Neural crest cell (in vitro differentiated cells): ENCODE measurements around the gene DOK3. TPM values are rescaled to one million over a fixed set of nuclear protein-coding genes. Genes with fewer than 3 reads are reported as not detected.
A peak's percentile ranks its signal among the peaks of the same experiment; 100 is the strongest.

Source experiments
- DNase-seq: peaks from one replicate; pipeline ENCODE4 v3.0.0; 2021; ENCODE audit warnings: low read depth, mixed read lengths, low spot score
- H3K27ac Mint-ChIP-seq: one replicate; pipeline ENCODE4 v1.8.0; 2021; ENCODE audit warnings: mild to moderate bottlenecking, mixed read lengths; ENCODE audit not compliant: unreplicated experiment
- H3K27me3 Mint-ChIP-seq: 2 replicates; pipeline ENCODE4 v1.8.0; 2021; ENCODE audit warnings: low read depth, mild to moderate bottlenecking, mixed read lengths
- H3K36me3 Mint-ChIP-seq: 2 replicates; pipeline ENCODE4 v1.8.0; 2021; ENCODE audit warnings: low read depth, mild to moderate bottlenecking, mixed read lengths
- H3K4me1 Mint-ChIP-seq: 2 replicates; pipeline ENCODE4 v1.8.0; 2021; ENCODE audit warnings: mixed read lengths
- H3K4me3 Mint-ChIP-seq: one replicate; pipeline ENCODE4 v1.8.0; 2021; ENCODE audit warnings: mild to moderate bottlenecking, mixed read lengths
- H3K9me3 Mint-ChIP-seq: 2 replicates; pipeline ENCODE4 v1.8.0; 2021; ENCODE audit warnings: mixed read lengths
- total RNA-seq: library from RNA; stranded (reverse); gene quantifications from 2 replicates; pipeline ENCODE4 v1.2.1, GENCODE V29; 2021
- TF ChIP-seq, protein P1 (sequence below): fragments of 200-600 bp; sonication (generic); conservative IDR thresholded peaks from 2 replicates; pipeline ENCODE4 v1.5.0; 2021; ENCODE audit warnings: antibody characterized with exemption, mild to moderate bottlenecking

DOK3 gene
- total RNA-seq, 1 donor from 2014 or later = 11.4 TPM

GRCh38 chr5:177514541-177514940, 4.9 kb upstream of the DOK3 start:
- DNase-seq = no peak
- Mint-ChIP-seq H3K4me3 (peak overlapping the region; percentile 95), H3K4me1 (peaks cover 28% of the 10 kb centered on the region), H3K27ac (no peak overlapping the region), H3K36me3 (peaks cover 9% of the 10 kb centered on the region), H3K9me3 (no peaks in the 10 kb centered on the region), H3K27me3 (peaks cover 2% of the 10 kb centered on the region)
- TF ChIP-seq, protein P1, sequence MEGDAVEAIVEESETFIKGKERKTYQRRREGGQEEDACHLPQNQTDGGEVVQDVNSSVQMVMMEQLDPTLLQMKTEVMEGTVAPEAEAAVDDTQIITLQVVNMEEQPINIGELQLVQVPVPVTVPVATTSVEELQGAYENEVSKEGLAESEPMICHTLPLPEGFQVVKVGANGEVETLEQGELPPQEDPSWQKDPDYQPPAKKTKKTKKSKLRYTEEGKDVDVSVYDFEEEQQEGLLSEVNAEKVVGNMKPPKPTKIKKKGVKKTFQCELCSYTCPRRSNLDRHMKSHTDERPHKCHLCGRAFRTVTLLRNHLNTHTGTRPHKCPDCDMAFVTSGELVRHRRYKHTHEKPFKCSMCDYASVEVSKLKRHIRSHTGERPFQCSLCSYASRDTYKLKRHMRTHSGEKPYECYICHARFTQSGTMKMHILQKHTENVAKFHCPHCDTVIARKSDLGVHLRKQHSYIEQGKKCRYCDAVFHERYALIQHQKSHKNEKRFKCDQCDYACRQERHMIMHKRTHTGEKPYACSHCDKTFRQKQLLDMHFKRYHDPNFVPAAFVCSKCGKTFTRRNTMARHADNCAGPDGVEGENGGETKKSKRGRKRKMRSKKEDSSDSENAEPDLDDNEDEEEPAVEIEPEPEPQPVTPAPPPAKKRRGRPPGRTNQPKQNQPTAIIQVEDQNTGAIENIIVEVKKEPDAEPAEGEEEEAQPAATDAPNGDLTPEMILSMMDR = no peak

- H3K4me3 Mint-ChIP-seq = peak overlapping the region; percentile 95
- H3K9me3 Mint-ChIP-seq = no peaks in the 10 kb centered on the region
- H3K27ac Mint-ChIP-seq = no peak overlapping the region
- no peak for DNase-seq
- peaks cover 28% of the 10 kb centered on the region for H3K4me1 Mint-ChIP-seq
- H3K27me3 Mint-ChIP-seq = peaks cover 2% of the 10 kb centered on the region
- H3K36me3 Mint-ChIP-seq = peaks cover 9% of the 10 kb centered on the region
- TF ChIP-seq, protein P1 = no peak
Observed at GRCh38 chr5:177513500-177513899, 3.9 kb upstream of the DOK3 start.

DNA sequence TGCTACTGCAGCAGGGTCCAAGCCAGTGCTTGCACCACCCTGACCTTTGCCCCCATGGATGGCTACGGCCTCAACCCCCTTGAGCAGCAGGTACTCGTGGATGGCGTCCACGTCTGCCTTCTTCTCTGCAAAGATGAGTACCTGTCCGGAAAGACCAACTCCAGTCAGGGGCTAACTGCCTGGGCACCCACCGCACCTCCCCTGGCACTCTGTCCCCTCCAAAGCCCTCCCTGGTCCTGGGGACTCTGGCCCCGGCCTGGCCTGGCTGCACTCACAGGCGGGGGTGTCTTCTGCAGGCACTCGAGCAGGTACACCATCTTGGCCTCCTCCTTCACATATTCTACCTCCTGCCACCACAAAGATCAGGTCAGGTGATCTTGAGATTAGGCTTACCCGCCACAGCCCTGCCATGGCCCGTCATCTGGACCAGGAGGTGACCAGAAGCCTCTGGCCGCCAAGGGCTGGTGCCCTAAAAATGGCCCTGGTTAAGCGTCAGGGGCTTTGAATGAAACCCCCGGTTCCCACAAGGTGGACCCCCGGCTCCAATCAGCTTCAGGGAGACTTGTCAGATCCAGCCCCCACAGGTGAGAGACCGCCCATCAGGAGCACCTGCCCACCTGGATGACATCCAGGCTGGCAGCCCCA, 3.2 kb upstream of the DOK3 start:
- DNase-seq = no peak
- Mint-ChIP-seq H3K27me3 (peaks cover 2% of the 10 kb centered on the region), H3K4me3 (no peak overlapping the region), H3K36me3 (peaks cover 9% of the 10 kb centered on the region), H3K9me3 (no peaks in the 10 kb centered on the region), H3K4me1 (peaks cover 29% of the 10 kb centered on the region), H3K27ac (no peak overlapping the region)
- TF ChIP-seq, protein P1 = no peak

DNA sequence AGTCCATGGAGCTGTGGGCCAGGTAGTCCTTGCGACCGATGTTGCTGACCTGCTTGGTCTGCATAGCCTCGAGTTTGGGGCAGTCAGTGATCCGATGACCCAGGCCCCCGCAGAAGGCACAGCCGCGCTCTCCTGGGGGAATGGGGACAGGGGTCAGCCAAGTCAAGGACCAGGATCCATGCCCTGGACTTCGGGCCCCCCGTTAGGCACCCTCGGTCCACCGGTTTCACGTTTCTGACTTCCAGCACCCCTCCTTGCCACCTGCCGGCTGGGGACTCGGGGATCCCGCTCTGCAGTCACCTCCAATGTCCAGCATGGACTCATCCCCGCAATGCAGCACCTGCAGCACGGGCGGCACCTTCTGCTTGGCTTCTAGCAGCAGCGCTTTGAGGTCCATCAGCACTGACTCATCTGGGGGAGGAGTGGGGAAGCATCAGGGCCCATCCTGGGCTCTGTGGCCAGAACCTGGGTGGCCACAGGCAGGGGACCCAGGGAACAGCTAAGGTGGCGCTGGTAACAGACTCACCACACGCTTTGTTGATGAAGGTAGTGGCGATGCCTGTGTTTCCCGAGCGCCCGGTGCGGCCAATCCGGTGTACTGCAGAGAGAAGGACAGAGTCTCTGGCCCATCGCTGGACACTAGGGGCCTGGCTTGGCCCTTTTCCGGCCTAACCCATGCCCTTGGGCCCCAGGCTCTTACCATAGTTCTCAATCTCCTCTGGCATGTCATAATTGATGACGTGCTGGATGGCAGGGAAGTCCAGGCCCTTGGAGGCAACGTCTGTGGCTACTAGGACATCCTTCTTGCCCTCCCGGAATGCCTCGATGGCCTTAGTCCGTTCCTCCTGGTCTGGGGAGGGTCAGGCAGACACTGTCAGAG, 2.4 kb upstream of the DOK3 start:
- TF ChIP-seq, protein P1 = no peak
- peaks cover 2% of the 10 kb centered on the region for H3K27me3 Mint-ChIP-seq
- H3K27ac Mint-ChIP-seq = no peak overlapping the region
- no peak for DNase-seq
- peaks cover 13% of the 10 kb centered on the region for H3K36me3 Mint-ChIP-seq
- no peaks in the 10 kb centered on the region for H3K9me3 Mint-ChIP-seq
- peak overlapping the region; percentile 27 for H3K4me3 Mint-ChIP-seq
- H3K4me1 Mint-ChIP-seq = peaks cover 27% of the 10 kb centered on the region

GRCh38 chr5:177511181-177511580, 1.6 kb upstream of the DOK3 start:
- Mint-ChIP-seq H3K36me3 (peaks cover 11% of the 10 kb centered on the region), H3K9me3 (no peaks in the 10 kb centered on the region), H3K4me3 (peak overlapping the region; percentile 69), H3K27ac (no peak overlapping the region), H3K4me1 (peaks cover 19% of the 10 kb centered on the region), H3K27me3 (no peaks in the 10 kb centered on the region)
- TF ChIP-seq, protein P1 = no peak
- DNase-seq = no peak
